ENCODE data around the gene TMCO5A.

DNA sequence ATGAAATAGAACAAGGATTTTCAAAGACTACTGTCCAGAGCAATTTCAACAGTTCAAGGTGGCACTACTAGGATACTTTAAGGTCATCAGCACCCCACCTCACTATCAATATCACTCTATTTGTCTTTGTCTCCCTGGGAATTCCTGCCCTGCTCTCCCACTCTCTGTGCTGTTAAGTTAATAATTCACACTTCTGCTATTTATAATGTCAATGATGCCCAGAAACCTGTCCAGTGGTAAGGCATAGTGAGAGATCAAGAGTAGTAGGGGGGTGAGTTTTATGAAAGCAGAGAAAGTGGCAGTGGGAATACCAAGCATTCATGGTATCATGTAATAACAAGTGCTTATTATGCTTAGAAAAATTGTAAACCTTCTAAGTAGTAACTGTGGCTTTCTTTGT, 7.3 kb downstream of the TMCO5A start:
- TF ChIP-seq, protein P1, sequence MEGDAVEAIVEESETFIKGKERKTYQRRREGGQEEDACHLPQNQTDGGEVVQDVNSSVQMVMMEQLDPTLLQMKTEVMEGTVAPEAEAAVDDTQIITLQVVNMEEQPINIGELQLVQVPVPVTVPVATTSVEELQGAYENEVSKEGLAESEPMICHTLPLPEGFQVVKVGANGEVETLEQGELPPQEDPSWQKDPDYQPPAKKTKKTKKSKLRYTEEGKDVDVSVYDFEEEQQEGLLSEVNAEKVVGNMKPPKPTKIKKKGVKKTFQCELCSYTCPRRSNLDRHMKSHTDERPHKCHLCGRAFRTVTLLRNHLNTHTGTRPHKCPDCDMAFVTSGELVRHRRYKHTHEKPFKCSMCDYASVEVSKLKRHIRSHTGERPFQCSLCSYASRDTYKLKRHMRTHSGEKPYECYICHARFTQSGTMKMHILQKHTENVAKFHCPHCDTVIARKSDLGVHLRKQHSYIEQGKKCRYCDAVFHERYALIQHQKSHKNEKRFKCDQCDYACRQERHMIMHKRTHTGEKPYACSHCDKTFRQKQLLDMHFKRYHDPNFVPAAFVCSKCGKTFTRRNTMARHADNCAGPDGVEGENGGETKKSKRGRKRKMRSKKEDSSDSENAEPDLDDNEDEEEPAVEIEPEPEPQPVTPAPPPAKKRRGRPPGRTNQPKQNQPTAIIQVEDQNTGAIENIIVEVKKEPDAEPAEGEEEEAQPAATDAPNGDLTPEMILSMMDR (IDR thresholded peaks at IDR 0.05), result no peak
- no peak for TF ChIP-seq NR3C1 (IDR thresholded peaks at IDR 0.05)
- no peak for TF ChIP-seq CHD2 (IDR thresholded peaks at IDR 0.05; ENCODE audit: low read length, partially characterized antibody)
- TF ChIP-seq RFX5 (IDR thresholded peaks at IDR 0.05), result no peak
- TF ChIP-seq SMC3 (IDR thresholded peaks at IDR 0.05), result no peak
- no peak for TF ChIP-seq POLR2A (IDR thresholded peaks at IDR 0.05; ENCODE audit: low read length)
- TF ChIP-seq POLR2AphosphoS2 (conservative IDR thresholded peaks at IDR 0.05; ENCODE audit: low read length), result no peak
- TF ChIP-seq RAD21 (conservative IDR thresholded peaks at IDR 0.05 in 1 of 2, IDR thresholded peaks at IDR 0.05 in 1 of 2), result no peak

All from A549 (cell line).